ENCODE data around the gene STXBP5L.
"Not testable (repeated sequence)": the region's sequence is repeated elsewhere in the genome, so short reads cannot be mapped to it uniquely, and the experiment has no call there.

The STXBP5L gene

DNA sequence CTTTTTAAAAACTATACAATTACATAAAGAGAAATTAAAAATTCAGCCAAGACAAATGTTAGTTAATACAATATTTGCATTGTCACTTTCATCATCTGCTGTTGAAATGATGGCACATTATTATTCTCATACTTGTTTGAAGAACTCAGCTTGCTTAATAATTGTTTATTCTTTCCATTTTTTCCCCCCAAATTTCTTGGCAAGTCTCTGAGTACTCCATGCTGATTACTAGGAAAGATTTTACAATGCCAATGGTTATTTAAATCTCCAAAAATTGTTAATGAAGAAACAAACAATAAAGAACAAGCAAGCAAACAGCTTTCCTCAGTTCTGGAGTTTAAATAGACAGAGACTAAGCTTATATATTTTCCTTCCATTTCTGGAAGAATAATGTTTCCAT lies 15.1 kb upstream of the STXBP5L start:
- no peaks in the 10 kb centered on the region for H3K79me2 ChIP-seq (ENCODE audit: low read length)
- H3F3A ChIP-seq (ENCODE audit: insufficient read depth, low read length): no peaks in the 10 kb centered on the region
- H3K4me1 ChIP-seq (ENCODE audit: low read length): no peaks in the 10 kb centered on the region
- H2AFZ ChIP-seq (ENCODE audit: low read length): no peak overlapping the region
- no peaks in the 10 kb centered on the region for H3K9me2 ChIP-seq (replicated peaks; ENCODE audit: insufficient read depth, low read length)
- H3K27me3 ChIP-seq (replicated peaks; ENCODE audit: insufficient read depth, low read length): no peaks in the 10 kb centered on the region
- H3K9me3 ChIP-seq (replicated peaks; ENCODE audit: insufficient read depth, low read length): no peaks in the 10 kb centered on the region
- no peak for DNase-seq
- no peak for TF ChIP-seq EZH2phosphoT487 (IDR thresholded peaks at IDR 0.05; ENCODE audit: low read length)
- no peak for TF ChIP-seq EZH2 (optimal IDR thresholded peaks at IDR 0.05; ENCODE audit: low read depth, low read length)
- TF ChIP-seq, protein P1, sequence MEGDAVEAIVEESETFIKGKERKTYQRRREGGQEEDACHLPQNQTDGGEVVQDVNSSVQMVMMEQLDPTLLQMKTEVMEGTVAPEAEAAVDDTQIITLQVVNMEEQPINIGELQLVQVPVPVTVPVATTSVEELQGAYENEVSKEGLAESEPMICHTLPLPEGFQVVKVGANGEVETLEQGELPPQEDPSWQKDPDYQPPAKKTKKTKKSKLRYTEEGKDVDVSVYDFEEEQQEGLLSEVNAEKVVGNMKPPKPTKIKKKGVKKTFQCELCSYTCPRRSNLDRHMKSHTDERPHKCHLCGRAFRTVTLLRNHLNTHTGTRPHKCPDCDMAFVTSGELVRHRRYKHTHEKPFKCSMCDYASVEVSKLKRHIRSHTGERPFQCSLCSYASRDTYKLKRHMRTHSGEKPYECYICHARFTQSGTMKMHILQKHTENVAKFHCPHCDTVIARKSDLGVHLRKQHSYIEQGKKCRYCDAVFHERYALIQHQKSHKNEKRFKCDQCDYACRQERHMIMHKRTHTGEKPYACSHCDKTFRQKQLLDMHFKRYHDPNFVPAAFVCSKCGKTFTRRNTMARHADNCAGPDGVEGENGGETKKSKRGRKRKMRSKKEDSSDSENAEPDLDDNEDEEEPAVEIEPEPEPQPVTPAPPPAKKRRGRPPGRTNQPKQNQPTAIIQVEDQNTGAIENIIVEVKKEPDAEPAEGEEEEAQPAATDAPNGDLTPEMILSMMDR (IDR thresholded peaks at IDR 0.05; ENCODE audit: low read length): no peak
- H3K4me3 ChIP-seq (ENCODE audit: low read length): no peak overlapping the region
- H3K9ac ChIP-seq (ENCODE audit: low read length): no peak overlapping the region
- no peak overlapping the region for H3K27ac ChIP-seq (ENCODE audit: low read length)
- no peaks in the 10 kb centered on the region for H3K36me3 ChIP-seq (replicated peaks; ENCODE audit: insufficient read depth, low read length)
- no peak overlapping the region for H3K4me2 ChIP-seq (ENCODE audit: low read depth, low read length)
- H4K20me1 ChIP-seq (ENCODE audit: insufficient read depth, low read length): no peaks in the 10 kb centered on the region

- DNase-seq: no peak
- Histone ChIP-seq H3F3A (ENCODE audit: insufficient read depth, low read length) (no peaks in the 10 kb centered on the region), H2AFZ (ENCODE audit: low read length) (no peak overlapping the region), H3K4me2 (ENCODE audit: low read depth, low read length) (no peak overlapping the region), H3K27ac (ENCODE audit: low read length) (no peak overlapping the region), H3K36me3 (replicated peaks; ENCODE audit: insufficient read depth, low read length) (no peaks in the 10 kb centered on the region), H3K9me2 (replicated peaks; ENCODE audit: insufficient read depth, low read length) (no peaks in the 10 kb centered on the region), H3K9ac (ENCODE audit: low read length) (no peak overlapping the region), H3K9me3 (replicated peaks; ENCODE audit: insufficient read depth, low read length) (no peaks in the 10 kb centered on the region), H3K4me1 (ENCODE audit: low read length) (no peaks in the 10 kb centered on the region), H4K20me1 (ENCODE audit: insufficient read depth, low read length) (no peaks in the 10 kb centered on the region), H3K4me3 (ENCODE audit: low read length) (no peak overlapping the region), H3K27me3 (replicated peaks; ENCODE audit: insufficient read depth, low read length) (no peaks in the 10 kb centered on the region), H3K79me2 (ENCODE audit: low read length) (no peaks in the 10 kb centered on the region)
- TF ChIP-seq, protein P1 (IDR thresholded peaks at IDR 0.05; ENCODE audit: low read length): no peak
- no peak for TF ChIP-seq EZH2 (optimal IDR thresholded peaks at IDR 0.05; ENCODE audit: low read depth, low read length)
- TF ChIP-seq EZH2phosphoT487 (IDR thresholded peaks at IDR 0.05; ENCODE audit: low read length): no peak
These were observed 13.5 kb upstream of the STXBP5L start for GRCh38 chr3:120894316-120895057.

DNA sequence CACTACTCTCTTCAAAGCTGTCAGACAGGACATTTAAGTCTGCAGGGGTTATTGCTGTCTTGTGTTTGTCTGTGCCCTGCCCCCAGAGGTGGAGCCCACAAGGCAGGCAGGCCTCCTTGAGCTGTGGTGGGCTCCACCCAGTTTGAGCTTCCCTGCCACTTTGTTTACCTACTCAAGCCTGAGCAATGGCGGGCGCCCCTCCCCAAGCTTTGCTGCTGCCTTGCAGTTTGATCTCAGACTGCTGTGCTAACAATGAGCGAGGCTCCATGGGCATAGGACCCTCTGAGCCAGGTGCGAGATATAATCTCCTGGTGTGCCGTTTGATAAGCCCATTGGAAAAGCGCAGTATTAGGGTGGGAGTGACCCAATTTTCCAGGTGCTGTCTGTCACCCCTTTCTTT lies 6.3 kb upstream of the STXBP5L start:
- not testable (repeated sequence) for H3K4me2 ChIP-seq (ENCODE audit: low read depth, low read length); H2AFZ ChIP-seq (ENCODE audit: low read length); H4K20me1 ChIP-seq (ENCODE audit: insufficient read depth, low read length); H3K9me2 ChIP-seq (replicated peaks; ENCODE audit: insufficient read depth, low read length); H3K4me3 ChIP-seq (ENCODE audit: low read length); DNase-seq; H3K27me3 ChIP-seq (replicated peaks; ENCODE audit: insufficient read depth, low read length); H3K9me3 ChIP-seq (replicated peaks; ENCODE audit: insufficient read depth, low read length); H3K36me3 ChIP-seq (replicated peaks; ENCODE audit: insufficient read depth, low read length); H3K79me2 ChIP-seq (ENCODE audit: low read length); H3K4me1 ChIP-seq (ENCODE audit: low read length); H3K27ac ChIP-seq (ENCODE audit: low read length); H3K9ac ChIP-seq (ENCODE audit: low read length); H3F3A ChIP-seq (ENCODE audit: insufficient read depth, low read length)

- DNase-seq: no peak
- H3K4me1 ChIP-seq (ENCODE audit: low read length): no peaks in the 10 kb centered on the region
- no peak overlapping the region for H3K4me2 ChIP-seq (ENCODE audit: low read depth, low read length)
- no peak overlapping the region for H3K4me3 ChIP-seq (ENCODE audit: low read length)
- H4K20me1 ChIP-seq (ENCODE audit: insufficient read depth, low read length): no peaks in the 10 kb centered on the region
- H3K36me3 ChIP-seq (replicated peaks; ENCODE audit: insufficient read depth, low read length): no peaks in the 10 kb centered on the region
- no peak overlapping the region for H3K9ac ChIP-seq (ENCODE audit: low read length)
- H3K79me2 ChIP-seq (ENCODE audit: low read length): no peaks in the 10 kb centered on the region
- H3F3A ChIP-seq (ENCODE audit: insufficient read depth, low read length): peaks cover 2% of the 10 kb centered on the region
- no peaks in the 10 kb centered on the region for H3K9me2 ChIP-seq (replicated peaks; ENCODE audit: insufficient read depth, low read length)
- no peaks in the 10 kb centered on the region for H3K27me3 ChIP-seq (replicated peaks; ENCODE audit: insufficient read depth, low read length)
- TF ChIP-seq, protein P1 (IDR thresholded peaks at IDR 0.05; ENCODE audit: low read length): no peak
- no peak for TF ChIP-seq EZH2 (optimal IDR thresholded peaks at IDR 0.05; ENCODE audit: low read depth, low read length)
- TF ChIP-seq EZH2phosphoT487 (IDR thresholded peaks at IDR 0.05; ENCODE audit: low read length): no peak
- no peaks in the 10 kb centered on the region for H3K9me3 ChIP-seq (replicated peaks; ENCODE audit: insufficient read depth, low read length)
- H3K27ac ChIP-seq (ENCODE audit: low read length): no peak overlapping the region
- no peak overlapping the region for H2AFZ ChIP-seq (ENCODE audit: low read length)
These were observed 4.8 kb upstream of the STXBP5L start for GRCh38 chr3:120903221-120903620.

Data from MM.1S (cell line).